NCI-H2107 treated with DMSO at 0.1 percent for 48 hours (cell line): ENCODE results near the gene HDLBP.
"Not testable (repeated sequence)": the region's sequence is repeated elsewhere in the genome, so short reads cannot be mapped to it uniquely, and the experiment has no call there.

ENCODE experiments used
- DNase-seq: peaks from one replicate; lab custom pipeline; 2025; ENCODE audit not compliant: unreplicated experiment; lab: John Stamatoyannopoulos, UW

The HDLBP gene

DNA sequence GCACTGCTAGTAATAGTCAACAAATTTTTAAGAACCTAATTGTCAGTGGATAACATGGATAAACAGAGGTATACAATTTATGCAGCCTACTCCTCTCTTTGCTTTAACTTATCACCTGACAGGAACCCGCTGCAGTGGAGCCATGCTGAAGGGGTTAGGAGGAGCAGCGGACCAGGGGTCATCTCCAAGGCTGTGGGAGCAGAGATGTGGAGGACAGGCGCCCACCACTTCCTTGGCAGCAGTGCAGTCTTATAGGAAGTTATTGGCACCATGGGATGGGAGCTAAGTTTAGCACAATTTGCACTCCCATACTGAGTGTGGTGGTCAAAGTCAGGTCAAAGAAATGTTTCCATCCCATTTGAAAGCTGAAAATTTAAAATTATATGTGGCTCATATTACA, 35.6 kb downstream of the HDLBP start:
- no peak for DNase-seq

- no peak for DNase-seq
Observed at GRCh38 chr2:241279413-241279812, 36.1 kb downstream of the HDLBP start.

DNA sequence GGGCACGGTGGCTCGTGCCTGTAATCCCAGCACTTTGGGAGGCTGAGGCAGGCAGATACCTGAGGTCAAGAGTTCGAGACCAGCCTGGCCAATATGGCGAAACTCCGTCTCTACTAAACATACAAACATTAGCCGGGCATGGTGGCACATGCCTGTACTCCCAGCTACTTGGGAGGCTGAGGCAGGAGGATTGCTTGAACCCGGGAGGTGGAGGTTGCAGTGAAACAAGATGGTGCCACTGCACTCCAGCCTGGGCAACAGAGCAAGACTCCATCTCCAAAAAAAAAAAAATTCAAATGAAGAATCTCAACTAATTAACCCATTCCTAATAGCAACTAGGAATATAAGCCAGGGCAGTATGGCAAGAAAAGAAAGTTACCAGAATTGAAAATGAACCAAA, 37.2 kb downstream of the HDLBP start:
- not testable (repeated sequence) for DNase-seq

DNA sequence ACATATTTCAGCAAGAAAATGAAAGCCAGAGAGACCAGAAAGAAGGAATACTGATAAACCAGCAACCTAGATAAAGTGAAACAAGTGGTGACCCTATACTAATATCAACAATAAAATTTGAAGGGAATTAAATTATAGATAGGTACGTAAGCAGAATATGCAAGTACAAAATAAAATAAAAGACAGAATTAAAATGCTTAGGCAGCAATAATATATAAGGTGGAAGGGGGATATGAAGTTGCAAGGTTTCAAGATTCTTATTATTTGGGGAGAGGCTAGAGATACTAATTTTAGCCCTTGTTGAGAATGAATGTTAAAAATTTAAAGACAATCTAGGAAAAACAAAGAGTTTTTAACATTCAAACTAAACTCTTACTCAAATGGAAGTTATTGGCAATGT, 39.6 kb downstream of the HDLBP start:
- DNase-seq = no peak

- no peak for DNase-seq
Observed at GRCh38 chr2:241275504-241275903, 40.0 kb downstream of the HDLBP start.

GRCh38 chr2:241274127-241274526, 41.3 kb downstream of the HDLBP start:
- no peak for DNase-seq

DNA sequence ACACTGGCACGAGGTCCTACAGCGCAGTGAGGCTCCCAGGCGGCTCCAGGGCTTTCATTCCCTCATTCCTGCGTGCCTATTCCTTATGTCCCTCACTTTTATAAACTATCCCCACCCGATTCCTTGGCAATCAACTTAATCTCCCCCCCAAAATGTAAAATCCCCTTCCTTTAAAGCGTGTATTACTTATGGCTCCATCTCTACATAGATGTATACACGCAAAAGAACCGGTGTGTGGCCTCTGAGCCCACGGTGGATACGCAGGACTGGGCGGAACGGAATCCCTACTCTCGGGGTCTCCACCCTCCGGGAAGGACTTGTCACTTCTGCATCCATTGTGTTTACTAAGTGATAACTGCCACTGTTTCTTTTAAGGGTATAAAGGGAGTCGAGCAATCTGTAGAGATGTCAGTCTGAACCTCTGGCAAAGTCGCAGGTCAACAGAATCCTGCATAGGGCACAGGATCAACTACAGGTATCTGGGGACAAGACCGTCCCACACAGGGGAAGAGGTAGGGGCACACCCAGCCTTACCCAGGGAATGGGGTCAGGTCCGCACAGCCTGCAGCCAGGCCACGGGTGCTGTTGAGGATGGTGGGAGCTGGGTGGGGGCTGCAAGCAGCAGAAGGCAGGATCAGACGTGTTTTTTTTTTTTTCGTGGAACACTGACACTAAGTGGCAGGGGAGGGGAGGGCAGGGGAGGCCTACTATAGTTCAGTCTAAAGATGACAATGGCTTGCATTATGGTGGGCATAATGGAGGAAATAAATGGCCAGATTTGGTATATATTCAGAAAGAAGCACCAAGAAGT, 42.1 kb downstream of the HDLBP start:
- DNase-seq = no peak

- DNase-seq = no peak
Observed at GRCh38 chr2:241272303-241273209, 42.9 kb downstream of the HDLBP start.

DNA sequence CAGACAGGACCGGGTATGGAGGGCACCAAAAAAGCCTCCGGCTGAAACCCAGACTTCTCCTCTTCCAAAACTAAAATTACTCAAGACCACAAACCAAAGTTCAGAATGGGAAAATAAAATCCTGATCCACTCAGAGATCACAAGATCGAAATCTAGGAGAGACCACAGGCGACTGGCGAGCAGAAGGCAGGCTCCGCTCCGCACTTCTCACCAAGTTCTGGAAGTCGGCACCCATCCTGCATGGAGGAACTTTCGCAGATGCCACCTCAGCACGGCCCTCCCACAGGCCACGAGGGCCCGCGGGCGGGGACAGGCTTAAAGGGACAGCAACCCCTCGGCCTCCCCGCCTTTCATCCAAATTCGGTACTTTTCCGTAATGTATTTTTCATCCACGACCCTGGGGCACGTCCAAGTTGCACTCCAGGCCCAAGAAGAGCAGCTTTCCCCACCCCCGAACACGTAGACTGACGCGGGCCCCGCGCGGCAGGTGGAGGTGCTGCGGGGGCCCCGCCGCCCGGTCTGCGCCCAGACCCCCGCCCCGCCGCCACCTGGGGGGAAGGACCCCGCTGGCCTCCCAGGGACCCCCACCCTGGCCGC, 43.7 kb downstream of the HDLBP start:
- DNase-seq = no peak

DNA sequence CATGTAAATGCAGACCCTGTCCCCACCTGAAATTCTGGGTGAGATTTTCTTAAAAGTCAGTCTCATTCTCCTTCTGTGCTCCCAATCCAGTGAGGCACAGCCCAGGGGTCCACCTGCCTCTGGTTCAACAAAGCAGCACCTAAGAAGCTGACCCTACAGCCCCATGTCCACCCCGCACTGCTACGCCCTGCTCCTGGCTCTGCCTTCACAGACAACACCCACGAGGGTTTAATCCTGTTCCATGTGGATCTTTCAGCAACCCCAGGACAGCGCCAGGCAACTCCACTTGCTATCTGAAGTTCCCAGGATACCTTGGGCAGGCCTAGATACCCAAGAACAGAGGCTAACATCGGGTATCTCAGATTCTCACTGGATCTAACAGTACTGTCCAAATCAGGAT, 44.9 kb downstream of the HDLBP start:
- DNase-seq = no peak

- no peak for DNase-seq
Observed at GRCh38 chr2:241269707-241270520, 45.6 kb downstream of the HDLBP start.

GRCh38 chr2:241268716-241269445, 46.6 kb downstream of the HDLBP start:
- no peak for DNase-seq

GRCh38 chr2:241268306-241268705, 47.2 kb downstream of the HDLBP start:
- DNase-seq = no peak

DNA sequence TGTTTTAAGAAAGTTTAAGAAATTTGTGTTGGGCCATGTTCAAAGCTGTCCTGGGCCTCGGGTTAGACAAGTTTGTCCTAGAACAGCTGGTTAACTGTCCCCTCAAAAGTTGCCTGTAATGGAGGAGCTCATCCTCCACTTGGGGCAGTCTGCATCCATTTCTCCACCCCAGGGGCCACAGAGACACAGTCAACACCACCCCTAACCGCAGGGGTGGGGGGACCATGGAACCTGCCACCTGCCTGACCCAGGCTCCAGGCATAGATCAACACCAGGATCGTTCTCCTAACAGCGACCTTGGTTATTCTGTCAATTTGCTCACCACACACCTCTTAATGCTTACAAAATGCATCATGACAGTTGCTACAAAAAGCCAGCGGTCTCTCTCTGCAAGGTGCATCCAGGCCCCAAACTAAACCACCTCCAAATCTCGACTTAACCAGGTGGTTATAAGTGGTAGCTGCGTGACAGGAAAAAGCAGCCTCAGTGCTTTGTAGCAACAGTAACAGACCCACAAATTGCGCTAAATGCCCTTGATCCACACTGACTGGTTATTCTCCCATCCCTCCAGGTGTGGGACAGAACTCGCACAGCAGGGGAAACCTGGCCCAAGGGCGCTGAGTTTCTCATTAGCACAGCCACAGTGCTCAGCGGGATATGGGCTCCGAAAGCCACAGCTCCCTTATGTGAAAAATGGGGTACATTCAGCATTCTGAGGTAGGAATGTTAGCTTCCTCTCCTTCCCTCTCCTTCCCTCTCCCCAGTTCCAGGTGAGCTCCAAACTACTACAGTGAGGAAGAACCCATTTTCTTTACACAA, 48.0 kb downstream of the HDLBP start:
- DNase-seq = peak; percentile 20

DNA sequence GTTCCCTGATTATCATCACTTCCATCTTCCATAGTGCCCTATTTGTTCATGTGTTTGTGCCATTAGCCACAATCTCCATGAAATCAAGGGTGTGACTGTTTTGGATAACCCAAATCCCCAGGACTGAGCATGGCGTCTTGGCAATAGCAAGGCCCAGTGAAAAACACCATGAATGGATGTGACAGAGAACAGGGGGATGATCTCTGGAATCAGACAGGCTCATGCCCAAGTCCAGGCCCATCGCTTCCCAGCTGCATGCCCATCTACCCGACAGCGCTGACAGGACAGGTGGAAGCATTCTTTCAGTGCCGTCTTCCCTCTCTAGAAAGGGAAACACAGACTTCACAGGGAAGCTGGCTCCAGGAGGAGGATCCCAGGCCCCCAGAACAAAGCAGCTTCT, 50.0 kb downstream of the HDLBP start:
- no peak for DNase-seq

- no peak for DNase-seq
Observed at GRCh38 chr2:241263061-241263460, 52.4 kb downstream of the HDLBP start.

DNA sequence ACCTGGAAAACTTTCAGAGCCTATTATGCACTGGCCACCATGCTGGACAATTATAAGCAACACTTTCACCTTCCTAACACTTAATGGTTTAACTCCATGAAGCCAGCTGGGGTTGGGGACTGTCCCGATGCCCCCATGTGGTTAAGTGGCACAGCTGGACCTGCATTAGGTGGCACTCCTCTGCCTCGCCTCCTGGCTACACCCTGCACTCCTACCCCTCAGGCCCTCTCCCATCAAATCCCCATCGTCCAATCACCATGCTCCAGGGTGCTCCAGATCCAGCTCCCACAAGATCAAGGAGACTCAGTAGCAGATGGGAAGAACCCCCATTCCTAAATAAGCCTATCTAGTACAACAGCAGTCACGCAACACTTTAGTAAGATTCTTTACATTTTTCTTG, 53.8 kb downstream of the HDLBP start:
- no peak for DNase-seq

GRCh38 chr2:241260911-241261310, 54.6 kb downstream of the HDLBP start:
- no peak for DNase-seq

DNA sequence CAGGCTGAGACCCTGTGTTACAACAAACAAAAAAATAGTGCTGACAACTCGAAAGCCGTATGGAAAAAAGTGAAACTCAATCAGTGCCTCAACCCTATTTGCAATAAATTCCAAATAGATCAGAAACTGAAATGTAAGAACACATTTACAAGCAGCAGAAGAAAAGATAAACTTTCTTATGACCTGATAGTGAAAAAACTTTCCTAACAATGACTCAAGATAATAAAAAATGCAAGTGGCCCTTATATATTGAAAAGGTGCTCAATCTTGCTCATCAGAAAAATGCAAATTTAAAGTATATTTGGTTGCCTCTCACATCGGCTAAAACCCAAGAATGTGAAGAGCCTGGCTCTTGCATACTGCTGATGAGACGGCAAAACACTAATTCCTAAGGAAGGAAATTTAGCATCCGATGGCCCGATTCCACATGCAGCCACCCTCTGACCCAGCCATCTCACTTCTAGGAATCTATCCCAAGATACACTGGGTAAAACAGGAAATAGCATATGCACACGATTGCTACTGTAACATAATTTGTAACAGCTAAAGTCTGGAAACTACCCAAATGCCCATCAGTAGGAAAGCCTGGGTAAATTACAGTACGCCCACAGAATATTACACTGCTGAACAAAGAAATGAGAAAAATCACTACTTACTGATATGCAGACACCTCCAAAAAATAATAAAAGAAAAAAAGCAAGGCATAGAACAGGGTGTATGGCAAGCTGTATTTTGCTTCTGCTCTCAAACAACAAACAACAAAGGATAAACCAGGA, 56.8 kb downstream of the HDLBP start:
- DNase-seq = no peak
